SK-N-SH treated with all-trans-retinoic acid at 6 μM for 48 hours (cell line): ENCODE results near the gene PDE1C.
A peak's percentile ranks its signal among the peaks of the same experiment; 100 is the strongest.

Experiments
- ATAC-seq: fragments of 200-7000 bp; cut with Tn5 transposase; 3 replicates; pipeline ENCODE4 v1.9.1; 2020; ENCODE audit warnings: mild to moderate bottlenecking, moderate library complexity
- ARNTL ChIP-seq: fragments of 450-650 bp; formaldehyde crosslinking; IDR thresholded peaks from 2 replicates; pipeline ENCODE4 v1.5.0; 2020; ENCODE audit warnings: low read depth, mild to moderate bottlenecking, moderate library complexity, borderline replicate concordance
- BACH2 ChIP-seq: fragments of 250-450 bp; sonication (Bioruptor Pico); IDR thresholded peaks from 2 replicates; pipeline ENCODE4 v1.9.0; 2021; ENCODE audit warnings: mild to moderate bottlenecking, borderline replicate concordance
- ESRRG ChIP-seq: fragments of 250-450 bp; sonication (Bioruptor Pico); IDR thresholded peaks from 2 replicates; pipeline ENCODE4 v1.6.1; 2021; ENCODE audit warnings: mild to moderate bottlenecking
- GLIS3 ChIP-seq: fragments of 250-450 bp; sonication (Bioruptor Pico); IDR thresholded peaks from 2 replicates; pipeline ENCODE4 v1.5.0; 2020; ENCODE audit warnings: mild to moderate bottlenecking, moderate library complexity
- ISL1 ChIP-seq: fragments of 250-450 bp; sonication (Bioruptor Pico); IDR thresholded peaks from 2 replicates; pipeline ENCODE4 v2.1.2; 2022; ENCODE audit warnings: mild to moderate bottlenecking, moderate library complexity
- OSR1 ChIP-seq: fragments of 250-450 bp; sonication (Bioruptor Pico); IDR thresholded peaks from 2 replicates; pipeline ENCODE4 v1.8.0; 2022; ENCODE audit warnings: moderate library complexity, mild to moderate bottlenecking, inconsistent platforms
- PPARA ChIP-seq: fragments of 250-450 bp; sonication (Bioruptor Pico); IDR thresholded peaks from 2 replicates; pipeline ENCODE4 v1.5.0; 2020; ENCODE audit warnings: mild to moderate bottlenecking, borderline replicate concordance
- RARB ChIP-seq: fragments of 250-450 bp; sonication (Bioruptor Pico); IDR thresholded peaks from 2 replicates; pipeline ENCODE4 v1.8.0; 2021; ENCODE audit warnings: mild to moderate bottlenecking, moderate library complexity
- SNAI2 ChIP-seq: fragments of 250-450 bp; sonication (Bioruptor Pico); IDR thresholded peaks from 2 replicates; pipeline ENCODE4 v1.5.0; 2020; ENCODE audit warnings: mild to moderate bottlenecking, moderate library complexity
- TOX ChIP-seq: fragments of 250-450 bp; sonication (Bioruptor Pico); IDR thresholded peaks from 2 replicates; pipeline ENCODE4 v1.8.0; 2021; ENCODE audit warnings: mild to moderate bottlenecking, moderate library complexity, borderline replicate concordance
- ZC3H10 ChIP-seq: fragments of 250-450 bp; sonication (Bioruptor Pico); IDR thresholded peaks from 2 replicates; pipeline ENCODE4 v1.5.1; 2021; ENCODE audit warnings: mild to moderate bottlenecking, moderate library complexity
- ZFP3 ChIP-seq: fragments of 250-450 bp; sonication (Bioruptor Pico); IDR thresholded peaks from 2 replicates; pipeline ENCODE4 v1.5.0; 2020; ENCODE audit warnings: mild to moderate bottlenecking, moderate library complexity
- ZFP30 ChIP-seq: fragments of 450-650 bp; formaldehyde crosslinking; IDR thresholded peaks from 2 replicates; pipeline ENCODE4 v1.5.0; 2022; ENCODE audit warnings: mild to moderate bottlenecking, moderate library complexity
- ZNF565 ChIP-seq: fragments of 450-650 bp; formaldehyde crosslinking; conservative IDR thresholded peaks from 2 replicates; pipeline ENCODE4 v1.5.0; 2020; ENCODE audit warnings: low read depth, mild to moderate bottlenecking, moderate library complexity
- TF ChIP-seq, protein P1 (sequence below): fragments of 250-450 bp; sonication (Bioruptor Pico); IDR thresholded peaks from 2 replicates; pipeline ENCODE4 v1.8.0; 2021; ENCODE audit warnings: low read depth, mild to moderate bottlenecking, moderate library complexity, borderline replicate concordance
- TF ChIP-seq, protein P2 (sequence below): fragments of 250-450 bp; sonication (Bioruptor Pico); IDR thresholded peaks from 2 replicates; pipeline ENCODE4 v1.5.1; 2021; ENCODE audit warnings: mild to moderate bottlenecking, moderate library complexity
- TF ChIP-seq, protein P3 (sequence below): fragments of 250-450 bp; sonication (Bioruptor Pico); IDR thresholded peaks from 2 replicates; pipeline ENCODE4 v1.5.1; 2020; ENCODE audit warnings: low read depth, mild to moderate bottlenecking, moderate library complexity
- TF ChIP-seq, protein P4 (sequence below): fragments of 250-450 bp; sonication (Bioruptor Pico); IDR thresholded peaks from 2 replicates; pipeline ENCODE4 v1.5.0; 2020; ENCODE audit warnings: mild to moderate bottlenecking, moderate library complexity
- TF ChIP-seq, protein P5 (sequence below): fragments of 250-450 bp; sonication (Bioruptor Pico); IDR thresholded peaks from 2 replicates; pipeline ENCODE4 v1.8.0; 2020; ENCODE audit warnings: mild to moderate bottlenecking, moderate library complexity, borderline replicate concordance

The PDE1C gene

DNA sequence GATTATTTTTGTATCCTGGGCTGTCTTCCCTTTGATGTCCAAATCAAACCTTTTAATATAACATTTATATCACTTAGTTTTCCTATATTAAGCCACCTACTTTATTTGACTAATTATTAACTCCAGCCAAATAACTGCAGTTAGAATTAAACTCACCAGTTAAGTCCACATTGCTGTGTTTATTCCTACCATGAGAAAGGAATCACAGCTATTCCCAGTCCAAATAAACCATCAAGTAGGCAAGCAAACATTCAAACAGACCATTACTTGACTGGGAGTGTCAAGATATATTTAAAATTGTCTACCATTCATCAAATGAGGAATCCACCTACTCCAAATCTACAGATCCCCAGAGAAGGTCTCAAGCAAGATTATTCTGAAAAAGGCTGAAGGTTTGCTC is 22.4 kb downstream of the PDE1C start:
- no peak for TF ChIP-seq ZNF565 (CRISPR knock-in tag)
- TF ChIP-seq, protein P1, sequence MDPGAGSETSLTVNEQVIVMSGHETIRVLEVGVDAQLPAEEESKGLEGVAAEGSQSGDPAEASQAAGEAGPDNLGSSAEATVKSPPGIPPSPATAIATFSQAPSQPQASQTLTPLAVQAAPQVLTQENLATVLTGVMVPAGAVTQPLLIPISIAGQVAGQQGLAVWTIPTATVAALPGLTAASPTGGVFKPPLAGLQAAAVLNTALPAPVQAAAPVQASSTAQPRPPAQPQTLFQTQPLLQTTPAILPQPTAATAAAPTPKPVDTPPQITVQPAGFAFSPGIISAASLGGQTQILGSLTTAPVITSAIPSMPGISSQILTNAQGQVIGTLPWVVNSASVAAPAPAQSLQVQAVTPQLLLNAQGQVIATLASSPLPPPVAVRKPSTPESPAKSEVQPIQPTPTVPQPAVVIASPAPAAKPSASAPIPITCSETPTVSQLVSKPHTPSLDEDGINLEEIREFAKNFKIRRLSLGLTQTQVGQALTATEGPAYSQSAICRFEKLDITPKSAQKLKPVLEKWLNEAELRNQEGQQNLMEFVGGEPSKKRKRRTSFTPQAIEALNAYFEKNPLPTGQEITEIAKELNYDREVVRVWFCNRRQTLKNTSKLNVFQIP (CRISPR knock-in tag), result no peak
- no peak for ATAC-seq

DNA sequence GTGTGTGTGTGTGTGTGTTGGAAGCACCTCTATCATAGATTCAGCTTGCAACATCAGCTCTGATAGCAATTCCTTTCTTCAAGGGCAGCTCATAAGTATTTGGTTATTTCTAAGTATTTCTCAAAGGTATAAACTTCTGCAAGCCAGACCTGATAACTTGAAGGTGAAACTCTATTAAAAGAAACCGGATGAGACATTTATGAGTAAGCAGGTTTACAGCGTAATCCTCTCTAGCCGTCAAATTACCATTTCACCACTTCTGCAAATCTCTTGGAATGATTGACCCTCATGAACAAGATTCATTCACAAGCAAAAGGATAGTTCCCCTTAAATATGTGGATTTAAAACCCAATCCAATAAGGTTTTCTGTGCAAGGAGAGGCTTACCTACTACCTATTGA is 23.1 kb downstream of the PDE1C start:
- no peak for ATAC-seq
- TF ChIP-seq GLIS3 (no peak), PPARA (CRISPR knock-in tag) (no peak), ZFP30 (CRISPR knock-in tag) (no peak), SNAI2 (CRISPR knock-in tag) (no peak), ARNTL (no peak), RARB (CRISPR knock-in tag) (no peak)
- TF ChIP-seq, protein P2, sequence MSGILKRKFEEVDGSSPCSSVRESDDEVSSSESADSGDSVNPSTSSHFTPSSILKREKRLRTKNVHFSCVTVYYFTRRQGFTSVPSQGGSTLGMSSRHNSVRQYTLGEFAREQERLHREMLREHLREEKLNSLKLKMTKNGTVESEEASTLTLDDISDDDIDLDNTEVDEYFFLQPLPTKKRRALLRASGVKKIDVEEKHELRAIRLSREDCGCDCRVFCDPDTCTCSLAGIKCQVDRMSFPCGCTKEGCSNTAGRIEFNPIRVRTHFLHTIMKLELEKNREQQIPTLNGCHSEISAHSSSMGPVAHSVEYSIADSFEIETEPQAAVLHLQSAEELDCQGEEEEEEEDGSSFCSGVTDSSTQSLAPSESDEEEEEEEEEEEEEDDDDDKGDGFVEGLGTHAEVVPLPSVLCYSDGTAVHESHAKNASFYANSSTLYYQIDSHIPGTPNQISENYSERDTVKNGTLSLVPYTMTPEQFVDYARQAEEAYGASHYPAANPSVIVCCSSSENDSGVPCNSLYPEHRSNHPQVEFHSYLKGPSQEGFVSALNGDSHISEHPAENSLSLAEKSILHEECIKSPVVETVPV (CRISPR knock-in tag), result no peak

DNA sequence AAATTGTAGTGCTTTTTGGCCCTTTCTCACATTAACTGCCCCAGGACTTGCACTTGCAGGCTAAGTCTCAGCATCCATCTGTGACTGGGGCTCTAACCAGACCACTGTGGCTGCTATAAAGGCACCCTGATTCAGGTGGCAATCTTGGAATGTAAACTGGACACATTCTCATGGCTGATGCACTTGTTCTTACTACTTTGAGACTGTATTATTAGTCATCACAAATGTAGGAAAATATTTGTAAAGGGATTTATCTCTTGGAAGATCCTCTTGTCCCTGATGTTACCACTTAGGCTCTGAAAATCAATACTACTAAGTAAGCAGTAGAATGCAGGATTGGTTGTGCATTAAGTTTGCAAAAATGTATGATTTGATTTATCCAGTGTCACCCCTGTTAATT is 25.0 kb downstream of the PDE1C start:
- TF ChIP-seq ESRRG, result no peak
- TF ChIP-seq BACH2 (CRISPR knock-in tag), result no peak
- no peak for TF ChIP-seq ZFP30 (CRISPR knock-in tag)
- no peak for TF ChIP-seq TOX (CRISPR knock-in tag)
- TF ChIP-seq ZFP3 (CRISPR knock-in tag), result no peak
- TF ChIP-seq, protein P3, sequence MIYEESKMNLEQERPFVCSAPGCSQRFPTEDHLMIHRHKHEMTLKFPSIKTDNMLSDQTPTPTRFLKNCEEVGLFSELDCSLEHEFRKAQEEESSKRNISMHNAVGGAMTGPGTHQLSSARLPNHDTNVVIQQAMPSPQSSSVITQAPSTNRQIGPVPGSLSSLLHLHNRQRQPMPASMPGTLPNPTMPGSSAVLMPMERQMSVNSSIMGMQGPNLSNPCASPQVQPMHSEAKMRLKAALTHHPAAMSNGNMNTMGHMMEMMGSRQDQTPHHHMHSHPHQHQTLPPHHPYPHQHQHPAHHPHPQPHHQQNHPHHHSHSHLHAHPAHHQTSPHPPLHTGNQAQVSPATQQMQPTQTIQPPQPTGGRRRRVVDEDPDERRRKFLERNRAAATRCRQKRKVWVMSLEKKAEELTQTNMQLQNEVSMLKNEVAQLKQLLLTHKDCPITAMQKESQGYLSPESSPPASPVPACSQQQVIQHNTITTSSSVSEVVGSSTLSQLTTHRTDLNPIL, result no peak
- no peak for TF ChIP-seq ZNF565 (CRISPR knock-in tag)
- TF ChIP-seq, protein P1 (CRISPR knock-in tag), result no peak
- TF ChIP-seq SNAI2 (CRISPR knock-in tag), result no peak
- TF ChIP-seq PPARA (CRISPR knock-in tag), result no peak
- no peak for TF ChIP-seq GLIS3
- no peak for TF ChIP-seq RARB (CRISPR knock-in tag)
- no peak for ATAC-seq

DNA sequence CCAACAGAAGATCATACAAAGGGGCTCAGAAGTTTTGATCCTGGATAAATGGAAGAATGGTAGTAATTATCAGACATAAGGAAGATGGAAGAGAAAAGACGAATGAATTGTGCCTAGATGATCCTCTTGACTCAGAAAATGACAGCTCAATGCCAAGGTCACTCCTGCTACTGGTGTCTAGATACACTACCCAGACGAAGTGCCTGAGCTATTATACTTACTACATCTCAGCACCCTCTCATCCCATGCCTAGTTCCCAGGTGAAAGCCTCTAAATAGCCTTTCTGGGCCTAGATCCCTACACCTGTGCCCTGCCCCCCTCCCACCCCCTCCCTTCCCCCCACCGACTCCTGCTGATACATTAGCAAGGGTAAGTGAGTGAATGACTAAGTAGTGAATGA is 25.5 kb downstream of the PDE1C start:
- TF ChIP-seq ZFP3 (CRISPR knock-in tag) (no peak), ZC3H10 (CRISPR knock-in tag) (no peak), BACH2 (CRISPR knock-in tag) (no peak)
- TF ChIP-seq, protein P2 (CRISPR knock-in tag), result no peak
- ATAC-seq, result no peak

DNA sequence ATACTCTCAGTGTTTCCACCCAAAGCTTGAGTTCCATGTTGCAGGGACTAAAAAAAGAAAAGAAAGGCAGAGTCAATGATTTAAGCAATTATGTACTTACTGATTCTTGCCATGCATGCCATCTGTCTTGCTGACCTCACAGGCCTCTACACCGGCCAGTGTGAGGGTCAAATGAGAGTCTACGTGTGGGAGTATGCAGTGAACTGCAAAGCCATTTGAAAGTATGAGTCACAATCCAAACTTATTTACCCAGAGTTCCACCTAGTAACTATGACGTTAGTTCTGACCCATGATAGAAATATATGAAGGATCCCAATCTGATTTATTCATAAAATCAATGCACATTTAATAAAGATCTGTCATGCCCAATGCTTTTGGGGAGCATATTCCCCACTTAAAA is 26.5 kb downstream of the PDE1C start:
- peak; percentile 19; the same call in 1 of the 3 replicates for ATAC-seq
- TF ChIP-seq TOX (CRISPR knock-in tag), result no peak
- TF ChIP-seq GLIS3, result no peak
- no peak for TF ChIP-seq ZFP3 (CRISPR knock-in tag)
- TF ChIP-seq ARNTL, result no peak
- TF ChIP-seq, protein P4, sequence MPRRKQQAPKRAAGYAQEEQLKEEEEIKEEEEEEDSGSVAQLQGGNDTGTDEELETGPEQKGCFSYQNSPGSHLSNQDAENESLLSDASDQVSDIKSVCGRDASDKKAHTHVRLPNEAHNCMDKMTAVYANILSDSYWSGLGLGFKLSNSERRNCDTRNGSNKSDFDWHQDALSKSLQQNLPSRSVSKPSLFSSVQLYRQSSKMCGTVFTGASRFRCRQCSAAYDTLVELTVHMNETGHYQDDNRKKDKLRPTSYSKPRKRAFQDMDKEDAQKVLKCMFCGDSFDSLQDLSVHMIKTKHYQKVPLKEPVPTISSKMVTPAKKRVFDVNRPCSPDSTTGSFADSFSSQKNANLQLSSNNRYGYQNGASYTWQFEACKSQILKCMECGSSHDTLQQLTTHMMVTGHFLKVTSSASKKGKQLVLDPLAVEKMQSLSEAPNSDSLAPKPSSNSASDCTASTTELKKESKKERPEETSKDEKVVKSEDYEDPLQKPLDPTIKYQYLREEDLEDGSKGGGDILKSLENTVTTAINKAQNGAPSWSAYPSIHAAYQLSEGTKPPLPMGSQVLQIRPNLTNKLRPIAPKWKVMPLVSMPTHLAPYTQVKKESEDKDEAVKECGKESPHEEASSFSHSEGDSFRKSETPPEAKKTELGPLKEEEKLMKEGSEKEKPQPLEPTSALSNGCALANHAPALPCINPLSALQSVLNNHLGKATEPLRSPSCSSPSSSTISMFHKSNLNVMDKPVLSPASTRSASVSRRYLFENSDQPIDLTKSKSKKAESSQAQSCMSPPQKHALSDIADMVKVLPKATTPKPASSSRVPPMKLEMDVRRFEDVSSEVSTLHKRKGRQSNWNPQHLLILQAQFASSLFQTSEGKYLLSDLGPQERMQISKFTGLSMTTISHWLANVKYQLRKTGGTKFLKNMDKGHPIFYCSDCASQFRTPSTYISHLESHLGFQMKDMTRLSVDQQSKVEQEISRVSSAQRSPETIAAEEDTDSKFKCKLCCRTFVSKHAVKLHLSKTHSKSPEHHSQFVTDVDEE (CRISPR knock-in tag), result no peak
- TF ChIP-seq, protein P5, sequence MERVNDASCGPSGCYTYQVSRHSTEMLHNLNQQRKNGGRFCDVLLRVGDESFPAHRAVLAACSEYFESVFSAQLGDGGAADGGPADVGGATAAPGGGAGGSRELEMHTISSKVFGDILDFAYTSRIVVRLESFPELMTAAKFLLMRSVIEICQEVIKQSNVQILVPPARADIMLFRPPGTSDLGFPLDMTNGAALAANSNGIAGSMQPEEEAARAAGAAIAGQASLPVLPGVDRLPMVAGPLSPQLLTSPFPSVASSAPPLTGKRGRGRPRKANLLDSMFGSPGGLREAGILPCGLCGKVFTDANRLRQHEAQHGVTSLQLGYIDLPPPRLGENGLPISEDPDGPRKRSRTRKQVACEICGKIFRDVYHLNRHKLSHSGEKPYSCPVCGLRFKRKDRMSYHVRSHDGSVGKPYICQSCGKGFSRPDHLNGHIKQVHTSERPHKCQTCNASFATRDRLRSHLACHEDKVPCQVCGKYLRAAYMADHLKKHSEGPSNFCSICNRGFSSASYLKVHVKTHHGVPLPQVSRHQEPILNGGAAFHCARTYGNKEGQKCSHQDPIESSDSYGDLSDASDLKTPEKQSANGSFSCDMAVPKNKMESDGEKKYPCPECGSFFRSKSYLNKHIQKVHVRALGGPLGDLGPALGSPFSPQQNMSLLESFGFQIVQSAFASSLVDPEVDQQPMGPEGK, result no peak
- no peak for TF ChIP-seq ISL1 (CRISPR knock-in tag)
- TF ChIP-seq RARB (CRISPR knock-in tag), result no peak
- TF ChIP-seq, protein P3, result no peak
- no peak for TF ChIP-seq OSR1 (CRISPR knock-in tag)
- TF ChIP-seq ESRRG, result no peak
- no peak for TF ChIP-seq ZNF565 (CRISPR knock-in tag)
- TF ChIP-seq PPARA (CRISPR knock-in tag), result no peak
